ENCODE measurements around the gene DCUN1D4.
"Not testable (repeated sequence)": the region's sequence is repeated elsewhere in the genome, so short reads cannot be mapped to it uniquely, and the experiment has no call there.

The DCUN1D4 gene

GRCh38 chr4:51855270-51855669 is 12.3 kb downstream of the DCUN1D4 start:
- no peak for DNase-seq (ENCODE audit: low read depth)

GRCh38 chr4:51855751-51856150 is 12.8 kb downstream of the DCUN1D4 start:
- no peak for DNase-seq (ENCODE audit: low read depth)

GRCh38 chr4:51858605-51859202 is 15.8 kb downstream of the DCUN1D4 start:
- no peak for DNase-seq (ENCODE audit: low read depth)

- DNase-seq (ENCODE audit: low read depth), result no peak
Measured at GRCh38 chr4:51859476-51860031, 16.6 kb downstream of the DCUN1D4 start.

GRCh38 chr4:51862199-51862598 is 19.2 kb downstream of the DCUN1D4 start:
- no peak for DNase-seq (ENCODE audit: low read depth)

GRCh38 chr4:51862781-51863180 is 19.8 kb downstream of the DCUN1D4 start:
- no peak for DNase-seq (ENCODE audit: low read depth)

GRCh38 chr4:51865717-51866116 is 22.8 kb downstream of the DCUN1D4 start:
- DNase-seq (ENCODE audit: low read depth), result no peak

- no peak for DNase-seq (ENCODE audit: low read depth)
Measured at GRCh38 chr4:51866835-51867234, 23.9 kb downstream of the DCUN1D4 start.

GRCh38 chr4:51867689-51868448 is 24.9 kb downstream of the DCUN1D4 start:
- DNase-seq (ENCODE audit: low read depth), result no peak

GRCh38 chr4:51868449-51868847 is 25.5 kb downstream of the DCUN1D4 start:
- DNase-seq (ENCODE audit: low read depth), result no peak

- DNase-seq (ENCODE audit: low read depth), result no peak
Measured at GRCh38 chr4:51870441-51871188, 27.7 kb downstream of the DCUN1D4 start.

GRCh38 chr4:51872283-51872997 is 29.5 kb downstream of the DCUN1D4 start:
- no peak for DNase-seq (ENCODE audit: low read depth)

GRCh38 chr4:51874551-51874950 is 31.6 kb downstream of the DCUN1D4 start:
- no peak for DNase-seq (ENCODE audit: low read depth)

GRCh38 chr4:51878431-51878830 is 35.5 kb downstream of the DCUN1D4 start:
- DNase-seq (ENCODE audit: low read depth), result no peak

- no peak for DNase-seq (ENCODE audit: low read depth)
Measured at GRCh38 chr4:51880016-51880915, 37.3 kb downstream of the DCUN1D4 start.

- no peak for DNase-seq (ENCODE audit: low read depth)
Measured at GRCh38 chr4:51884055-51884454, 41.1 kb downstream of the DCUN1D4 start.

- DNase-seq (ENCODE audit: low read depth), result no peak
Measured at GRCh38 chr4:51884606-51885005, 41.7 kb downstream of the DCUN1D4 start.

GRCh38 chr4:51885363-51885762 is 42.4 kb downstream of the DCUN1D4 start:
- no peak for DNase-seq (ENCODE audit: low read depth)

- DNase-seq (ENCODE audit: low read depth), result no peak
Measured at GRCh38 chr4:51890760-51891159, 47.8 kb downstream of the DCUN1D4 start.

GRCh38 chr4:51893402-51893801 is 50.4 kb downstream of the DCUN1D4 start:
- DNase-seq (ENCODE audit: low read depth), result not testable (repeated sequence)

- DNase-seq (ENCODE audit: low read depth), result no peak
Measured at GRCh38 chr4:51894059-51894645, 51.2 kb downstream of the DCUN1D4 start.
